Uterus (tissue), 4 donors: Measurements from ENCODE around the gene GATA3. TPM values are rescaled to one million over a fixed set of nuclear protein-coding genes. Genes with fewer than 3 reads are reported as not detected.

ENCODE experiments used
- DNase-seq, 2 donors: peaks; one replicate each; pipeline ENCODE4 v3.0.0-alpha.2; 2019 to 2020
- H3K27ac ChIP-seq, 2 donors: fragments of 200-600 bp; sonication (generic); 1 replicate in 1 of 2; 2 replicates in 1 of 2; pipeline ENCODE4 v1.5.1; 2016 to 2018
- H3K27me3 ChIP-seq, 2 donors: fragments of 200-600 bp; sonication (generic); one replicate each; pipeline ENCODE4 v1.5.1; 2018 to 2019; ENCODE audit warnings: control low read depth in 1 of 2
- H3K36me3 ChIP-seq, 2 donors: fragments of 200-600 bp; sonication (generic); one replicate each; pipeline ENCODE4 v1.5.1; 2019; ENCODE audit warnings: control low read depth in 1 of 2
- H3K4me1 ChIP-seq, 2 donors: fragments of 200-600 bp; sonication (generic); one replicate each; pipeline ENCODE4 v1.5.1; 2018 to 2019; ENCODE audit warnings: control low read depth in 1 of 2
- H3K4me3 ChIP-seq, 2 donors: fragments of 200-600 bp; sonication (generic); 1 replicate in 1 of 2; 2 replicates in 1 of 2; pipeline ENCODE4 v1.5.1; 2018 to 2019; ENCODE audit warnings: mild to moderate bottlenecking in 1 of 2
- H3K9me3 ChIP-seq, 2 donors: fragments of 200-600 bp; sonication (generic); one replicate each; pipeline ENCODE4 v1.5.1; 2019; ENCODE audit warnings: control low read depth in 1 of 2
- POLR2A ChIP-seq, 2 donors: fragments of 450-650 bp; IDR thresholded peaks; one replicate each; pipeline ENCODE4 v1.6.1; 2016; ENCODE audit warnings: antibody characterized with exemption in 2 of 2, mild to moderate bottlenecking in 1 of 2, moderate library complexity in 1 of 2
- intact Hi-C: fragments of 100-400 bp; cut with DNase I; formaldehyde crosslinking; loops from one replicate; pipeline ENCODE4 v1.15.1; 2023; ENCODE audit warnings: low total_unique reads
- total RNA-seq, 4 donors: library from RNA; depleted of rRNA in 3 of 4; stranded (reverse); fragments of >200 nt in 3 of 4; gene quantifications; one replicate each; pipeline versions ENCODE4 v1.1.0 to v1.2.4, GENCODE V29; 2014 to 2023
- TF ChIP-seq, protein P1 (sequence below), 4 experiments: fragments of 200-600 bp in 2 of 4; fragments of 450-650 bp in 2 of 4; sonication (generic) in 2 of 4; IDR thresholded peaks; one replicate each; pipeline ENCODE4 v1.5.1; 2016 to 2019; ENCODE audit warnings: antibody characterized with exemption in 4 of 4, mild to moderate bottlenecking in 2 of 4, moderate library complexity in 1 of 4
- donor health status: DM: yes; HTN: yes; CAD: no.

Gene GATA3
- total RNA-seq, 4 donors from 2014 or later = 0.28 to 2.1 TPM; not detected in 2

GRCh38 chr10:8059191-8059936 lies 4.9 kb downstream of the GATA3 start:
- H3K4me3 ChIP-seq = no peak overlapping the region
- H3K36me3 ChIP-seq = no peaks in the 10 kb centered on the region
- H3K9me3 ChIP-seq = no peaks in the 10 kb centered on the region
- DNase-seq = no peak
- peaks cover 0 to 4% of the 10 kb centered on the region in 2 donors for H3K4me1 ChIP-seq
- intact Hi-C loops = no loop called here
- H3K27ac ChIP-seq = no peak overlapping the region
- H3K27me3 ChIP-seq = peaks cover 3 to 6% of the 10 kb centered on the region in 2 donors
- TF ChIP-seq POLR2A (IDR thresholded peaks at IDR 0.05) = no peak
- TF ChIP-seq, protein P1, sequence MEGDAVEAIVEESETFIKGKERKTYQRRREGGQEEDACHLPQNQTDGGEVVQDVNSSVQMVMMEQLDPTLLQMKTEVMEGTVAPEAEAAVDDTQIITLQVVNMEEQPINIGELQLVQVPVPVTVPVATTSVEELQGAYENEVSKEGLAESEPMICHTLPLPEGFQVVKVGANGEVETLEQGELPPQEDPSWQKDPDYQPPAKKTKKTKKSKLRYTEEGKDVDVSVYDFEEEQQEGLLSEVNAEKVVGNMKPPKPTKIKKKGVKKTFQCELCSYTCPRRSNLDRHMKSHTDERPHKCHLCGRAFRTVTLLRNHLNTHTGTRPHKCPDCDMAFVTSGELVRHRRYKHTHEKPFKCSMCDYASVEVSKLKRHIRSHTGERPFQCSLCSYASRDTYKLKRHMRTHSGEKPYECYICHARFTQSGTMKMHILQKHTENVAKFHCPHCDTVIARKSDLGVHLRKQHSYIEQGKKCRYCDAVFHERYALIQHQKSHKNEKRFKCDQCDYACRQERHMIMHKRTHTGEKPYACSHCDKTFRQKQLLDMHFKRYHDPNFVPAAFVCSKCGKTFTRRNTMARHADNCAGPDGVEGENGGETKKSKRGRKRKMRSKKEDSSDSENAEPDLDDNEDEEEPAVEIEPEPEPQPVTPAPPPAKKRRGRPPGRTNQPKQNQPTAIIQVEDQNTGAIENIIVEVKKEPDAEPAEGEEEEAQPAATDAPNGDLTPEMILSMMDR (IDR thresholded peaks at IDR 0.05) = no peak

GRCh38 chr10:8060010-8060703 lies 5.7 kb downstream of the GATA3 start:
- Histone ChIP-seq H3K27ac (no peak overlapping the region), H3K27me3 (peaks cover 3 to 6% of the 10 kb centered on the region in 2 donors), H3K9me3 (no peaks in the 10 kb centered on the region), H3K36me3 (no peaks in the 10 kb centered on the region), H3K4me1 (peaks cover 0 to 1% of the 10 kb centered on the region in 2 donors), H3K4me3 (no peak overlapping the region)
- intact Hi-C loops = no loop called here
- TF ChIP-seq, protein P1 (IDR thresholded peaks at IDR 0.05) = no peak
- no peak for TF ChIP-seq POLR2A (IDR thresholded peaks at IDR 0.05)
- DNase-seq = no peak

GRCh38 chr10:8060704-8061121 lies 6.2 kb downstream of the GATA3 start:
- no peaks in the 10 kb centered on the region for H3K36me3 ChIP-seq
- H3K4me3 ChIP-seq = no peak overlapping the region
- no peak for TF ChIP-seq POLR2A (IDR thresholded peaks at IDR 0.05)
- TF ChIP-seq, protein P1 (IDR thresholded peaks at IDR 0.05) = no peak
- no peaks in the 10 kb centered on the region for H3K4me1 ChIP-seq
- no peak overlapping the region for H3K27ac ChIP-seq
- H3K9me3 ChIP-seq = no peaks in the 10 kb centered on the region
- no peak for DNase-seq
- H3K27me3 ChIP-seq = peaks cover under 1 to 3% of the 10 kb centered on the region in 2 donors
- intact Hi-C loops = no loop called here

- H3K27me3 ChIP-seq = peaks cover 0 to 4% of the 10 kb centered on the region in 2 donors
- H3K36me3 ChIP-seq = no peaks in the 10 kb centered on the region
- no peak overlapping the region for H3K27ac ChIP-seq
- no peaks in the 10 kb centered on the region for H3K4me1 ChIP-seq
- TF ChIP-seq, protein P1 (IDR thresholded peaks at IDR 0.05) = no peak
- TF ChIP-seq POLR2A (IDR thresholded peaks at IDR 0.05) = no peak
- H3K9me3 ChIP-seq = no peaks in the 10 kb centered on the region
- intact Hi-C loops = no loop called here
- DNase-seq = no peak
- no peak overlapping the region for H3K4me3 ChIP-seq
Measured at GRCh38 chr10:8061274-8062211, 7.1 kb downstream of the GATA3 start.
